Astrocyte (in vitro differentiated cells and primary cell): ENCODE data around the gene CDKN2AIP. TPM values are rescaled to one million over a fixed set of nuclear protein-coding genes. Genes with fewer than 3 reads are reported as not detected.

ENCODE experiments used
- DNase-seq: peaks from one replicate; pipeline ENCODE4 v3.0.0-alpha.2; 2010; ENCODE audit warnings: low read depth
- FAIRE-seq: peaks from 2 replicates; lab custom pipeline; 2011; peaks lifted over from hg19 to GRCh38; lab: Jason Lieb, UNC
- H2AFZ ChIP-seq: 2 replicates; pipeline ENCODE4 v1.6.0; 2012; ENCODE audit warnings: low read depth, low read length, inconsistent platforms
- H3K27ac ChIP-seq: 2 replicates; pipeline ENCODE4 v1.5.1; 2011; ENCODE audit warnings: low read depth, low read length, inconsistent platforms
- H3K27me3 ChIP-seq: 2 replicates; pipeline ENCODE4 v1.6.0; 2011; ENCODE audit warnings: low read length, inconsistent platforms; ENCODE audit not compliant: insufficient read depth
- H3K36me3 ChIP-seq: 2 replicates; pipeline ENCODE4 v1.5.1; 2011; ENCODE audit warnings: low read length, inconsistent platforms; ENCODE audit not compliant: insufficient read depth
- H3K4me1 ChIP-seq: 2 replicates; pipeline ENCODE4 v1.5.1; 2011; ENCODE audit warnings: low read length, inconsistent platforms; ENCODE audit not compliant: insufficient read depth
- H3K4me2 ChIP-seq: 2 replicates; pipeline ENCODE4 v1.6.0; 2012; ENCODE audit warnings: low read length, inconsistent platforms
- H3K4me3 ChIP-seq: 2 replicates; pipeline ENCODE4 v1.5.1; 2011; ENCODE audit warnings: low read depth, mild to moderate bottlenecking, low read length, inconsistent platforms; ENCODE audit not compliant: insufficient read depth
- H3K79me2 ChIP-seq: 2 replicates; pipeline ENCODE4 v1.6.0; 2012; ENCODE audit warnings: mild to moderate bottlenecking, low read length, inconsistent platforms; ENCODE audit not compliant: insufficient read depth
- H3K9ac ChIP-seq: 2 replicates; pipeline ENCODE4 v1.6.0; 2012; ENCODE audit warnings: mild to moderate bottlenecking, low read length, inconsistent platforms
- H3K9me3 ChIP-seq: 2 replicates; pipeline ENCODE4 v1.5.1; 2012; ENCODE audit warnings: low read depth, mild to moderate bottlenecking, low read length, inconsistent platforms; ENCODE audit not compliant: insufficient read depth
- H4K20me1 ChIP-seq: 2 replicates; pipeline ENCODE4 v1.6.0; 2012; ENCODE audit warnings: low read length, inconsistent platforms; ENCODE audit not compliant: insufficient read depth
- H3K27ac Mint-ChIP-seq: one replicate; pipeline ENCODE4 v1.8.0; 2021; ENCODE audit warnings: mild to moderate bottlenecking, mixed read lengths; ENCODE audit not compliant: unreplicated experiment
- H3K27me3 Mint-ChIP-seq: one replicate; pipeline ENCODE4 v1.8.0; 2021; ENCODE audit warnings: low read depth, mixed read lengths; ENCODE audit not compliant: unreplicated experiment
- H3K36me3 Mint-ChIP-seq: one replicate; pipeline ENCODE4 v1.8.0; 2021; ENCODE audit warnings: low read depth, mixed read lengths; ENCODE audit not compliant: unreplicated experiment
- H3K4me1 Mint-ChIP-seq: one replicate; pipeline ENCODE4 v1.8.0; 2021; ENCODE audit warnings: low read depth, mixed read lengths; ENCODE audit not compliant: unreplicated experiment
- H3K4me3 Mint-ChIP-seq: one replicate; pipeline ENCODE4 v1.8.0; 2021; ENCODE audit warnings: mild to moderate bottlenecking, moderate library complexity, mixed read lengths; ENCODE audit not compliant: unreplicated experiment
- H3K9me3 Mint-ChIP-seq: one replicate; pipeline ENCODE4 v1.8.0; 2021; ENCODE audit warnings: mild to moderate bottlenecking, mixed read lengths; ENCODE audit not compliant: unreplicated experiment
- EZH2 ChIP-seq: IDR thresholded peaks from 2 replicates; pipeline ENCODE4 v1.6.1; 2012; ENCODE audit warnings: mild to moderate bottlenecking, low read length, inconsistent platforms; ENCODE audit not compliant: insufficient read depth
- total RNA-seq: library from RNA; stranded (reverse); gene quantifications from 2 replicates; pipeline ENCODE4 v1.2.1, GENCODE V29; 2021
- TF ChIP-seq, protein P1 (sequence below): IDR thresholded peaks from 2 replicates; pipeline ENCODE4 v1.5.1; 2011; ENCODE audit warnings: low read depth, mild to moderate bottlenecking, inconsistent platforms, low read length, moderate library complexity; ENCODE audit not compliant: insufficient read depth

The CDKN2AIP gene
- total RNA-seq, 1 donor from 2014 or later: 11.6 TPM

DNA sequence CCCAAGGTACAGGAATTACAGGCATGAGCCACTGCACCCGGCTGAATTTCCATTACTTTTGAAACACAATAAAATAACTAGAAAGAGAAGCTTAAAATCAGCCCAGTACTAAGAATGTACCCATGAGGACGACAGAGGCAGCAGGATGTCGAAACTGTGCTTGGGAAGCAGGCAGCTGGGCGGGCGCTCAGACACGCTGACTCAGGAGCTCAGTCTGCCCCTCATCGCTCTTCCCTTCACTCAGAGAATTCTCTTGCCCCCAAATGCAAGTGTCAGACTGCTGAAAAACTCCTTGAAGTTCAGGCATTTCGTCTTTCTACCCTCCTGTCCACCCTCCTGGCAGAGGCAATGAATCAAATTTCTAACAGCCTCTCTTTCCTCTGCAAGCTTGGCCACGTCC, 41.0 kb upstream of the CDKN2AIP start:
- Histone ChIP-seq H3K79me2 (no peaks in the 10 kb centered on the region), H4K20me1 (no peaks in the 10 kb centered on the region), H3K4me1 (peaks cover 7% of the 10 kb centered on the region), H3K4me2 (no peak overlapping the region), H3K9ac (no peak overlapping the region), H3K4me3 (no peak overlapping the region), H3K36me3 (no peaks in the 10 kb centered on the region), H3K9me3 (no peaks in the 10 kb centered on the region), H3K27me3 (no peaks in the 10 kb centered on the region), H2AFZ (no peak overlapping the region), H3K27ac (no peak overlapping the region)
- Mint-ChIP-seq H3K9me3 (no peaks in the 10 kb centered on the region), H3K4me3 (no peak overlapping the region), H3K27me3 (peaks cover 17% of the 10 kb centered on the region), H3K36me3 (peaks cover 2% of the 10 kb centered on the region), H3K27ac (no peak overlapping the region), H3K4me1 (peaks cover 1% of the 10 kb centered on the region)
- no peak for DNase-seq
- no peak for TF ChIP-seq EZH2
- no peak for FAIRE-seq

DNA sequence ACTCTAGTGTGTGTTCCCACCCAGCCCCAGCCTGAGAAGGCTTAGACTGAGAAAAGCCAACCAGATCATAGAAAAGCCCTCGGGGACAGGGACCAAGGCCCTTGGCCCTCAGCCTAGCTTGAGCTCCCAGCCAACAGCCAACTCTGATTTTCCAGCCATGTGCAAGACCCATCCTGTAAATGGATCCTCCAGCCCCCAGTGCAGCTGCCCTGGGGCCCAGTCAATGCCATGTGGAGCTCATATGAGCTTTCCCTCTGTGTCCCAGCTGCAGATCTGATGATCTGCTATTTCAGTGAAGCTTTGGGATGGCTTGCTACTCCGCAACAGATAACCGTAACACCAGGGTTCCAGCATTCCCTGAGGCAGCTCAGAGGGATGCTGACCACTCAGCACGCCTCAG, 40.5 kb upstream of the CDKN2AIP start:
- FAIRE-seq (no peak), DNase-seq (no peak)
- Mint-ChIP-seq H3K4me1 (no peaks in the 10 kb centered on the region), H3K27me3 (peaks cover 17% of the 10 kb centered on the region), H3K36me3 (peaks cover 2% of the 10 kb centered on the region), H3K4me3 (no peak overlapping the region), H3K27ac (no peak overlapping the region), H3K9me3 (no peaks in the 10 kb centered on the region)
- H3K27me3 ChIP-seq: no peaks in the 10 kb centered on the region
- TF ChIP-seq EZH2: no peak
- TF ChIP-seq, protein P1, sequence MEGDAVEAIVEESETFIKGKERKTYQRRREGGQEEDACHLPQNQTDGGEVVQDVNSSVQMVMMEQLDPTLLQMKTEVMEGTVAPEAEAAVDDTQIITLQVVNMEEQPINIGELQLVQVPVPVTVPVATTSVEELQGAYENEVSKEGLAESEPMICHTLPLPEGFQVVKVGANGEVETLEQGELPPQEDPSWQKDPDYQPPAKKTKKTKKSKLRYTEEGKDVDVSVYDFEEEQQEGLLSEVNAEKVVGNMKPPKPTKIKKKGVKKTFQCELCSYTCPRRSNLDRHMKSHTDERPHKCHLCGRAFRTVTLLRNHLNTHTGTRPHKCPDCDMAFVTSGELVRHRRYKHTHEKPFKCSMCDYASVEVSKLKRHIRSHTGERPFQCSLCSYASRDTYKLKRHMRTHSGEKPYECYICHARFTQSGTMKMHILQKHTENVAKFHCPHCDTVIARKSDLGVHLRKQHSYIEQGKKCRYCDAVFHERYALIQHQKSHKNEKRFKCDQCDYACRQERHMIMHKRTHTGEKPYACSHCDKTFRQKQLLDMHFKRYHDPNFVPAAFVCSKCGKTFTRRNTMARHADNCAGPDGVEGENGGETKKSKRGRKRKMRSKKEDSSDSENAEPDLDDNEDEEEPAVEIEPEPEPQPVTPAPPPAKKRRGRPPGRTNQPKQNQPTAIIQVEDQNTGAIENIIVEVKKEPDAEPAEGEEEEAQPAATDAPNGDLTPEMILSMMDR: no peak
- H3K27ac ChIP-seq: no peak overlapping the region
- H3K4me1 ChIP-seq: peaks cover 6% of the 10 kb centered on the region
- no peak overlapping the region for H3K4me2 ChIP-seq
- no peaks in the 10 kb centered on the region for H3K79me2 ChIP-seq
- no peaks in the 10 kb centered on the region for H3K36me3 ChIP-seq
- H4K20me1 ChIP-seq: no peaks in the 10 kb centered on the region
- H2AFZ ChIP-seq: no peak overlapping the region
- H3K9me3 ChIP-seq: no peaks in the 10 kb centered on the region
- no peak overlapping the region for H3K9ac ChIP-seq
- no peak overlapping the region for H3K4me3 ChIP-seq

DNA sequence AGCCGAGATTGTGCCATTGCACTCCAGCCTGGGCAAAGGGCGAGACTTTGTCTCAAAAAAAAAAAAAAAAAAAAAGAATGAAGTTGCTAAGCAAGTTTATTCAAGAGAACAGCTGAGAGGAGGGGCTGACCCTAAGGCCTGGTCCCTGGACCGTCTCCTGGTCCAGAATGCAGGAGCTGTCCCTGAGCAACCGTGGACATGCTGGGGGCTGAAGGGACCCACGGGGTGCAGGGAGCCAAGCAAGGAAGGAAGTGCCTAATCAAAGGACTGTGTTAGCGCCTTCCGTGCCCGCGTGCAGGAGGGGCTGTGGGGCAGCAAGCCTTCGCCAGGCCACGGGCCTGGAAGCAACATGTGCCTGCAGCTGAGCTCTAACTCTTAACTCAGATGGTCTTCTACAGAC, 39.1 kb upstream of the CDKN2AIP start:
- no peaks in the 10 kb centered on the region for H3K9me3 Mint-ChIP-seq
- no peaks in the 10 kb centered on the region for H3K9me3 ChIP-seq
- H2AFZ ChIP-seq: no peak overlapping the region
- H3K4me1 Mint-ChIP-seq: no peaks in the 10 kb centered on the region
- H3K27me3 ChIP-seq: no peaks in the 10 kb centered on the region
- no peak overlapping the region for H3K27ac ChIP-seq
- peaks cover 2% of the 10 kb centered on the region for H3K36me3 Mint-ChIP-seq
- H4K20me1 ChIP-seq: no peaks in the 10 kb centered on the region
- H3K79me2 ChIP-seq: no peaks in the 10 kb centered on the region
- H3K4me2 ChIP-seq: no peak overlapping the region
- peaks cover 20% of the 10 kb centered on the region for H3K27me3 Mint-ChIP-seq
- H3K27ac Mint-ChIP-seq: no peak overlapping the region
- TF ChIP-seq, protein P1: no peak
- no peak for TF ChIP-seq EZH2
- no peak for FAIRE-seq
- H3K9ac ChIP-seq: no peak overlapping the region
- H3K4me1 ChIP-seq: peaks cover 6% of the 10 kb centered on the region
- no peak overlapping the region for H3K4me3 Mint-ChIP-seq
- H3K36me3 ChIP-seq: no peaks in the 10 kb centered on the region
- DNase-seq: no peak
- no peak overlapping the region for H3K4me3 ChIP-seq
